Muscle layer of colon (tissue), 2 donors: Measurements from ENCODE around the gene FBH1.

Experiments
- H3K27ac ChIP-seq: one replicate; pipeline ENCODE4 v1.7.0; 2013; ENCODE audit warnings: low read depth, mild to moderate bottlenecking, low read length, moderate library complexity
- H3K27me3 ChIP-seq, 2 donors: one replicate each; pipeline ENCODE4 v1.7.0; 2013; ENCODE audit warnings: low read length in 2 of 2, mild to moderate bottlenecking in 2 of 2; ENCODE audit not compliant: insufficient read depth in 2 of 2, control insufficient read depth in 1 of 2
- H3K36me3 ChIP-seq: one replicate; pipeline ENCODE4 v1.7.0; 2013; ENCODE audit warnings: mild to moderate bottlenecking, low read length; ENCODE audit not compliant: insufficient read depth
- H3K4me1 ChIP-seq: one replicate; pipeline ENCODE4 v1.7.0; 2013; ENCODE audit warnings: mild to moderate bottlenecking, low read length; ENCODE audit not compliant: insufficient read depth
- H3K4me3 ChIP-seq, 2 donors: one replicate each; pipeline ENCODE4 v1.7.0; 2013; ENCODE audit warnings: low read length in 2 of 2, low read depth in 1 of 2, mild to moderate bottlenecking in 1 of 2, moderate library complexity in 1 of 2
- H3K9ac ChIP-seq: one replicate; pipeline ENCODE4 v1.7.0; 2013; ENCODE audit warnings: low read length
- H3K9me3 ChIP-seq: one replicate; pipeline ENCODE4 v1.7.0; 2013; ENCODE audit warnings: mild to moderate bottlenecking, low read length
- donor health status: abdominal sarcoma.
- donor health status: Adenocarcinoma of cecum.

Gene FBH1

DNA sequence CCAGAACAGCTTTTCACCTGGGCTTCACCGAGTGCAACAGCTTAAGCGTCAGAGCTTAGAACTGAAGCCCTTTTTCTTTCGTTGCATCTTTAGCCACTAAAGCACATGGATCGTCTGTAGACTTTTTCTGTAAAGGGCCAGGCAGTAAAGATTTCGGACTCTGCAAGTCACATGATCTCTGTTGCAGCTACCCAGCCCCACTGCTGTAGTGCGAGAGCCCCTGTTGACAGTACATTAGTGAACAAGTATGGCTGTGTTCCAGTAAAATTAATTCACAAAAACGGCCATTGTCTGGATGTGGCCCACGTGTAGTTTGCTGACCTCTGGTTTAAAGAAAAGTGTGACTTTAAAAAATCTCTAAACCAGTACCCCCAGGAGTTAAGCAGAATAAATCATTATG is 39.4 kb downstream of the FBH1 start:
- Histone ChIP-seq H3K27me3 (no peaks in the 10 kb centered on the region), H3K9ac (no peak overlapping the region), H3K9me3 (no peaks in the 10 kb centered on the region), H3K36me3 (peaks cover 68% of the 10 kb centered on the region), H3K4me3 (no peak overlapping the region), H3K27ac (no peak overlapping the region), H3K4me1 (no peaks in the 10 kb centered on the region)

DNA sequence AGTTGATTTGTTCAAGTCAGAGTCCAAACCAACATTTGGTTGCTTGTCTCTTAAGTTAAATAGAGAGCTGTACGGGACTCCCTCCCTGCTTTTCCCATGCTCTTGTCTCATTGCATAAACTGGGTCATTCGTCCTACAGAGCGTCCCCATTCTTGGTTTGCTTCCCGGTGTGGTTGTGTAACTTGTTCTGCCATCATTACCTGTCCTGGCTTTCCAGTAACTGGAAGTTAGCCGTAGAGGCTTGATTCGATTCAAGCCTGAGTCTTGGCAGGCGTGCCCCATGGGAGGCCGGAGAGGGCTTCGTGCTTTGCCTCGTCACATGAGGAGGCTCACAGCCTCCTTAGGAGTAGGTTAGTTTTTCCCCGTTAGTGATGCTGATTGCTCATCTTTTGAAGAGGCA is 40.2 kb downstream of the FBH1 start:
- H3K36me3 ChIP-seq, result peaks cover 63% of the 10 kb centered on the region
- H3K4me1 ChIP-seq, result no peaks in the 10 kb centered on the region
- no peak overlapping the region for H3K27ac ChIP-seq

DNA sequence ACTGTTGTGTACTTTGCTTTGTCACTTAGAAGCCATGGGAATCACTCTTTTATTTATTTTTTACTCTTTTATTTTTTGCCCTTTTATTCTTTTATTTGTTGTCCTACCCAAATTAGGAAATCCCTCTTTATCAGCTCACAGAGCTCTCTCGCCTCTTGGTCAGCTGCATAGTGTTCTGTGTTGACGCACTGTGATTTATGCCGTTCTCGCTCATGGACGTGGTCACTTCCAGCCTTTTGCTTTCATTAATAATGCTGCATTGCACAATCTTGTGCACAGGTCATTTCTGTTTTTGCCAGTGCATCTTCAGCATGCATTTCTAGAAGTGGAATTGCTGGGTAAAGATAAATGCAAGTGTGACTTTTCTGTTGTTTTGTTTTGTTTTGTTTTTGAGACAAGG is 42.3 kb downstream of the FBH1 start:
- Histone ChIP-seq H3K4me3 (no peak overlapping the region), H3K9me3 (no peaks in the 10 kb centered on the region), H3K27ac (no peak overlapping the region), H3K9ac (no peak overlapping the region), H3K4me1 (no peaks in the 10 kb centered on the region), H3K36me3 (peaks cover 55% of the 10 kb centered on the region), H3K27me3 (no peaks in the 10 kb centered on the region)

More for the DNA sequence above, 40.2 kb downstream of the FBH1 start:
- H3K9me3 ChIP-seq, result no peaks in the 10 kb centered on the region
- H3K9ac ChIP-seq, result no peak overlapping the region
- no peak overlapping the region for H3K4me3 ChIP-seq
- H3K27me3 ChIP-seq, result no peaks in the 10 kb centered on the region

DNA sequence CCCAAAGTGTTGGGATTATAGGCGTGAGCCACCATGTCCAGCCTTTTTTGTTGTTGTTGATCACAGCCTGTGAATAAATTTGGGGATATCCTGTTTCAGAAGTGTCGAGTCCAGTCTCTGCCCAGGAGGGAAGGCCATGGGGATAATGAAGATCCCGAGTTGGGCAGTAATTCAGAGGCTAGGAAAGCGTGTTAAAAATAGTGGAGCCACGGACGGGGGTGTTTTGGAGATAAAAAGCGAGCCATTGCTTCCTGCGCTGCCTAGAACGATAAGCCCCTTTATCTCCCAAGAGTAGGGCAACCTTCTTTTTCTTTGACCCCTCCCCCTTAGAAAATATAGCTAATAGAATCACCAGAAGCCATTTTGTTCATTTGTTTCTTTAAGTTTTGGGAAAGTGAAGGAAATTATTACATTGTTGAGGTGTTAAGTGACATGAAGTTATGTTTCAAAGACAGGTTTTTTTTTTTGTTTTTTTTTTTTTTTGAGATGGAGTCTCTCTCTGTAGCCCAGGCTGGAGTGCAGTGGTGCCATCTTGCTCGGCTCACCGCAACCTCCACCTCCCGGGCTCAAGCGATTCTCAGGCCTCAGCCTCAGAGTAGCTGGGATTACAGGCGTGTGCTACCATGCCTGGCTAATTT is 44.0 kb downstream of the FBH1 start:
- Histone ChIP-seq H3K4me1 (no peaks in the 10 kb centered on the region), H3K9ac (no peak overlapping the region)

DNA sequence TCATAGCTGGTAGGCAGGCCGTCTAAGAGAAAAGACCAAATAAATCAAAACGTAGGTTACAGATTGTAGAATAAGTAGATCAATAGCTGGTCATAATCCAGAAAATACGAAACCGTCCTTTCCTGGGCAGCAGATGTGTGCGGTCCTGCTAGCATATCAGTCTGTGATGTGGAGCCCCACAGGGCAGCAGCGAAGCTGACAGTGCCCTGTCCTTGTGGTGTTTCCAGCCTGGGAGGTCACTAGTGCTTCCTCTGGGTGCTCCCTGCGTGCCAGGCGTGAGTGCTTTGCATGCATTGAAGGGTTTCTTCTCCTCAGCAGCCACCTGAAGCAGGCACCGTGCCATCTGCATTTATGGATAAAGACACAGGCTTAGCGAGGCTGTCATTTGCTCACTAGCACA is 45.6 kb downstream of the FBH1 start:
- Histone ChIP-seq H3K36me3 (peaks cover 42% of the 10 kb centered on the region), H3K27ac (no peak overlapping the region)

More for the DNA sequence above, 44.0 kb downstream of the FBH1 start:
- Histone ChIP-seq H3K9me3 (no peaks in the 10 kb centered on the region), H3K36me3 (peaks cover 57% of the 10 kb centered on the region), H3K27me3 (no peaks in the 10 kb centered on the region), H3K4me3 (no peak overlapping the region), H3K27ac (no peak overlapping the region)

DNA sequence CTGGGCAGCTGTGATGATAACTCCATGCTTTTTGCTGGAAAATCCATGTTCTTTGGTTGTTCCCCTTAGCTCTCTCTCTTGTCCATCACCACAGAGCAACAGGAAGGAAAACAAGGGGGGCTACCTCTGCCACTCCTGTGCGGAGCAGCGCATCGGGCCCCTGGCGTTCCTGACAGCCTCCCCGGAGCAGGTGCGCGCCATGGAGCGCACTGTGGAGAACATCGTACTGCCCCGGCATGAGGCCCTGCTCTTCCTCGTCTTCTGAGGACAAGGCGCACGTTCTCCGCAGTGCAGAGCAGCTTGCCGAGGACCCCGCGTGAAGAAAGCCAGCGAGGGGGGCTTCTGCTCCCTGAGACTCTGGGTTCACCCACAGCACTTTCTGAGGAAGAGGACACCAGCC is 47.0 kb downstream of the FBH1 start:
- Histone ChIP-seq H3K27ac (no peak overlapping the region), H3K9ac (no peak overlapping the region), H3K36me3 (peaks cover 32% of the 10 kb centered on the region), H3K4me3 (no peak overlapping the region), H3K27me3 (no peaks in the 10 kb centered on the region), H3K4me1 (no peaks in the 10 kb centered on the region), H3K9me3 (no peaks in the 10 kb centered on the region)

More for the DNA sequence above, 45.6 kb downstream of the FBH1 start:
- Histone ChIP-seq H3K4me3 (no peak overlapping the region), H3K9me3 (no peaks in the 10 kb centered on the region), H3K27me3 (no peaks in the 10 kb centered on the region), H3K9ac (no peak overlapping the region), H3K4me1 (no peaks in the 10 kb centered on the region)

DNA sequence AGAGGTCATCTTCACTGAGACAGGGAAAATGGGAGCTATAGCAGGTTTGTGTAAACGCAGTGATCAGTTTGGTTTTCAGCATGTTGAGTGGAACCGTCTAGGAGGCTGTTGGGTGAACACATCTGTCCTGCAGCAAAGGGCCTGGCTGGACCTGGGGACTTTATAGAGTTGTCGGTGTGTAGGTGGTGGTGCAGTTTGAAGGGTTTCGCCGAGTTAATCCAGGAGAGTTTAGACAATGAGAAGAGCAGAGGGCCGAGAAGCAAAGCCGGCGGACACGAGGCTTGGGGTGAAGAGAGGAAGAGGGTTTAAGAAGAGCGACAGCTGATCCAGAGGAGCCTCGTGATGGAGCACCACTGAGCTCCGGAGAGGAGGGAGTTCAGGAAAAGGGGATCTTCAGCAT is 48.2 kb downstream of the FBH1 start:
- peaks cover 28% of the 10 kb centered on the region for H3K36me3 ChIP-seq
- no peaks in the 10 kb centered on the region for H3K27me3 ChIP-seq
- no peak overlapping the region for H3K9ac ChIP-seq
- no peak overlapping the region for H3K27ac ChIP-seq
- H3K9me3 ChIP-seq, result no peaks in the 10 kb centered on the region
- H3K4me3 ChIP-seq, result no peak overlapping the region
- H3K4me1 ChIP-seq, result peaks cover 2% of the 10 kb centered on the region

DNA sequence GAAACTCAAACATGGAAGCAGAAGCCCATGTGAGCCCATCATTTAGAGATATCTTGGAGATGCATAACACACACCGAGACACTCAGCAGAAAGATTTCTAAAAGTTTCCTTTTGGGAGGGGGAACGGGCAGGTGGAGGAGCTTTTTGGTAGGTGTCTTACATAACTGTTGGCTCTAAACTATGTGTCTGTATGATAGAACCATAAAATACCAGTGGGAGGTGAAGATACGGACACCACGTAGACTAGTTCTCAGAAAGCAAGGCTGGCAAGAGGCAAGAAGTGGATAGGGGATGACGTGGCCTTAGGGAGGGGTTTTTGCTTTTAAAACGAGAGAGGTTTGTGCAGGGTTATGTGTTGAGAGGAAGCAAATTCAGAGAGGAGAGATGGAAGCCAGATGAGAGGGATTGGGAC is 50.8 kb downstream of the FBH1 start:
- no peaks in the 10 kb centered on the region for H3K27me3 ChIP-seq
- H3K9me3 ChIP-seq, result no peaks in the 10 kb centered on the region
- H3K9ac ChIP-seq, result no peak overlapping the region
- H3K4me1 ChIP-seq, result peaks cover 27% of the 10 kb centered on the region
- H3K27ac ChIP-seq, result no peak overlapping the region
- peaks cover 18% of the 10 kb centered on the region for H3K36me3 ChIP-seq
- no peak overlapping the region for H3K4me3 ChIP-seq

DNA sequence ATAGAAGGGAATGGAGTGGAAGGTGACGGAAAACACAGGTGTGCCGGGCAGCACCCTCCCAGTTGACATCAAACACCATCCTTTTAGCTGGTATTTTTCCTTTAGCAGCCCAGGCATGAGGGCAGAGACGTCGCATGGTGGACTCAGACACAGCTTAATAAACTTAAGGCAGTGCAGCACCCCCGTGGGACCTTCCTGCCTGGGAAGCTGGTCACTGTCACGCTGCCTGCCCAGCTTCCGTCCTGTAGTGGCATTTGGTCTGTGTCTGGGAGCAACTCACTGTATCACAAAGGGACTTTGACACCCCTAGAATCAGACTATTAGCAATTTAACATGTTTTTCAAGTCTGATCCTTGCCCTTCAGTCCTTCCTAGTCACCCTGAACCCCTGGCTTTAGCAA is 51.5 kb downstream of the FBH1 start:
- Histone ChIP-seq H3K9ac (no peak overlapping the region), H3K27ac (peak overlapping the region; percentile 20), H3K4me1 (peaks cover 34% of the 10 kb centered on the region), H3K9me3 (no peaks in the 10 kb centered on the region), H3K4me3 (no peak overlapping the region), H3K27me3 (no peaks in the 10 kb centered on the region), H3K36me3 (peaks cover 15% of the 10 kb centered on the region)

DNA sequence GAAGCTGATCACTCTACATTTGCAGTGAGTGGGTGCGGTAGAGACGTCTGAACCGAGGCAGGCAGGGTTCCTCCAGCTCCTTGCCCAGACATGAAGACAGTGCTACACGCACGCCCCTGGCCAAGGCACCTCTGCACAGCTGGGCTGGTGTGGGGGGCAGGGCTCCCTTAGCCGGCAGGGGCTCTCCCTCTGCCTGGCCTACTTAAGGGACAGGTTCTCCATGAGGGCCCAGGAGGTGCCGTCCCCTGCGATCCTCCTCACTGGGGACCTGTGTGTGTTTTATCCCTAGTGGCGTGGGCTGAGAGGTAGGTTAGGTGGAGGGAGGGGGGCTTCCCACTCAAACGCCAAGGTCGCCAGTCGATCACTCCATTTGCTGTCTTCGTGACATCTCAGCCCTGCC is 52.0 kb downstream of the FBH1 start:
- H3K27me3 ChIP-seq, result no peaks in the 10 kb centered on the region
- peak overlapping the region; percentile 12 for H3K27ac ChIP-seq
- no peak overlapping the region for H3K4me3 ChIP-seq
- H3K9ac ChIP-seq, result no peak overlapping the region
- H3K4me1 ChIP-seq, result peaks cover 34% of the 10 kb centered on the region
- peaks cover 15% of the 10 kb centered on the region for H3K36me3 ChIP-seq
- no peaks in the 10 kb centered on the region for H3K9me3 ChIP-seq

DNA sequence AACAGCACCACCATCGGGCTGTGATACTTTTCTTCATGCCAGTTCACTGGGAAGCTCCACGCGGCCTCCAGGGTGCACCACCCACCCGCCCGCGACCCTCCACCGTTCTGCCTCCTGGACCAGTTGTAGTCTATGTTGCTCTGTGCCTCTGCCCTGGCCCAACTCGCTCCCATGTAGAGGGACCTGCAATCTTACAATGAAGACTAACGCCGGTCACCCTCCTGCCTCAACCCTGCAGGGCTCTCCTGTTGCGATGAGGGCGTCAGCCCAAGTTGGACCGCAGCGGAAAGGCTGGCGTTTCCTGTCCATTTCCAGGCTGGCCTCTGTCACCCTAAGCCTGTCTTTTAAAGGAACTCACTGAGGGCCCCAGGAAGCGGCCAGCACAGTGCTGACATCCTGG is 52.4 kb downstream of the FBH1 start:
- Histone ChIP-seq H3K9ac (no peak overlapping the region), H3K27ac (peak overlapping the region; percentile 12), H3K4me3 (no peak overlapping the region), H3K9me3 (no peaks in the 10 kb centered on the region), H3K36me3 (peaks cover 14% of the 10 kb centered on the region), H3K4me1 (peaks cover 34% of the 10 kb centered on the region), H3K27me3 (no peaks in the 10 kb centered on the region)

DNA sequence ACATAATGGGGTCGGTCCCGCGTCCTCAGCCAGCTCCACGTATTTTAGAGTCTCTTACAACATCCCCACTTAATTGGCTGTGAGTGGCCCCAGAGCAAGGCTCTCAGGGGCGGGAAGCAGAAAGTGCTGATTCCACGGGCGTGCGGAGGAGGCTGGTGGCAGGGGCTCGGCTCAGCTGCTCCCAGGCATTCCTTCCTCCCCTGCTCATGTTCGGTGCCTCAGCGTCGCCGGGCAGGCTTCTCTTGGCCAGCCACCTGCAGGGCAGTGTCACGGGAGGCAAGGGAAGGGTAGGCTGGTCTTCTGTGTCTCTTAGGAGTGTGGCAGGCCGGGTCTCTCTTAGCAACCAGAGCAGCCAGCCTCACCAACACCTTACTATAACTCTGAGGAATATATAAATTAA is 53.5 kb downstream of the FBH1 start:
- H3K4me1 ChIP-seq, result peaks cover 34% of the 10 kb centered on the region
- H3K9me3 ChIP-seq, result no peaks in the 10 kb centered on the region
- H3K9ac ChIP-seq, result no peak overlapping the region
- H3K4me3 ChIP-seq, result no peak overlapping the region
- H3K27ac ChIP-seq, result peak overlapping the region; percentile 57
- H3K36me3 ChIP-seq, result peaks cover 4% of the 10 kb centered on the region
- H3K27me3 ChIP-seq, result no peaks in the 10 kb centered on the region
